Uterus (tissue), 2 donors: ENCODE measurements around the gene NIN.

Experiments
- POLR2A ChIP-seq, 2 donors: fragments of 450-650 bp; IDR thresholded peaks; one replicate each; pipeline ENCODE4 v1.6.1; 2016; ENCODE audit warnings: antibody characterized with exemption in 2 of 2, mild to moderate bottlenecking in 1 of 2, moderate library complexity in 1 of 2
- TF ChIP-seq, protein P1 (sequence below), 4 experiments: fragments of 200-600 bp in 2 of 4; fragments of 450-650 bp in 2 of 4; sonication (generic) in 2 of 4; IDR thresholded peaks; one replicate each; pipeline ENCODE4 v1.5.1; 2016 to 2019; ENCODE audit warnings: antibody characterized with exemption in 4 of 4, mild to moderate bottlenecking in 2 of 4, moderate library complexity in 1 of 4

GRCh38 chr14:50733494-50733893 is 97.5 kb downstream of the NIN start:
- TF ChIP-seq, protein P1, sequence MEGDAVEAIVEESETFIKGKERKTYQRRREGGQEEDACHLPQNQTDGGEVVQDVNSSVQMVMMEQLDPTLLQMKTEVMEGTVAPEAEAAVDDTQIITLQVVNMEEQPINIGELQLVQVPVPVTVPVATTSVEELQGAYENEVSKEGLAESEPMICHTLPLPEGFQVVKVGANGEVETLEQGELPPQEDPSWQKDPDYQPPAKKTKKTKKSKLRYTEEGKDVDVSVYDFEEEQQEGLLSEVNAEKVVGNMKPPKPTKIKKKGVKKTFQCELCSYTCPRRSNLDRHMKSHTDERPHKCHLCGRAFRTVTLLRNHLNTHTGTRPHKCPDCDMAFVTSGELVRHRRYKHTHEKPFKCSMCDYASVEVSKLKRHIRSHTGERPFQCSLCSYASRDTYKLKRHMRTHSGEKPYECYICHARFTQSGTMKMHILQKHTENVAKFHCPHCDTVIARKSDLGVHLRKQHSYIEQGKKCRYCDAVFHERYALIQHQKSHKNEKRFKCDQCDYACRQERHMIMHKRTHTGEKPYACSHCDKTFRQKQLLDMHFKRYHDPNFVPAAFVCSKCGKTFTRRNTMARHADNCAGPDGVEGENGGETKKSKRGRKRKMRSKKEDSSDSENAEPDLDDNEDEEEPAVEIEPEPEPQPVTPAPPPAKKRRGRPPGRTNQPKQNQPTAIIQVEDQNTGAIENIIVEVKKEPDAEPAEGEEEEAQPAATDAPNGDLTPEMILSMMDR (IDR thresholded peaks at IDR 0.05), result no peak
- TF ChIP-seq POLR2A (IDR thresholded peaks at IDR 0.05), result no peak
